H1 (cell line): ENCODE data around the gene ELP4. TPM values are rescaled to one million over a fixed set of nuclear protein-coding genes. Genes with fewer than 3 reads are reported as not detected.
A peak's percentile ranks its signal among the peaks of the same experiment; 100 is the strongest.

Source experiments
- CTCF ChIA-PET: fragments of 300-600 bp; sonication (Branson Sonifier 250); formaldehyde crosslinking; loops from one replicate; lab custom pipeline; 2021; ENCODE audit not compliant: partially characterized antibody; lab: Charles Lee
- POLR2A ChIA-PET: fragments of 300-600 bp; sonication (Branson Sonifier 250); formaldehyde crosslinking; loops from one replicate; lab custom pipeline; 2021; ENCODE audit warnings: inconsistent platforms; ENCODE audit not compliant: partially characterized antibody; lab: Charles Lee
- DNase-seq, 2 experiments: peaks; one replicate each; pipeline versions ENCODE4 v3.0.0 to v3.0.0-alpha.2; 2010 to 2022; ENCODE audit warnings: low spot score in 2 of 2, low read depth in 1 of 2, mixed read lengths in 1 of 2
- FAIRE-seq: peaks from 2 replicates; lab custom pipeline; 2011; peaks lifted over from hg19 to GRCh38; lab: Jason Lieb, UNC
- H2AFZ ChIP-seq: 2 replicates; pipeline ENCODE4 v1.8.1; 2012; ENCODE audit warnings: low read length, inconsistent platforms
- H2AK5ac ChIP-seq: 2 replicates; pipeline ENCODE4 v1.6.1; 2013; ENCODE audit warnings: low read depth, low read length
- H2BK120ac ChIP-seq: replicated peaks from 2 replicates; pipeline ENCODE3; 2013; ENCODE audit warnings: low read depth, low read length, inconsistent platforms
- H2BK12ac ChIP-seq: 2 replicates; pipeline ENCODE4 v1.6.1; 2013; ENCODE audit warnings: low read depth, low read length
- H2BK15ac ChIP-seq: 2 replicates; pipeline ENCODE4 v1.6.1; 2013; ENCODE audit warnings: low read length
- H2BK20ac ChIP-seq: 2 replicates; pipeline ENCODE4 v1.6.1; 2013; ENCODE audit warnings: low read length
- H2BK5ac ChIP-seq: 2 replicates; pipeline ENCODE4 v1.6.1; 2013; ENCODE audit warnings: low read depth, low read length
- H3K14ac ChIP-seq: 2 replicates; pipeline ENCODE4 v1.6.1; 2013; ENCODE audit warnings: inconsistent platforms; ENCODE audit not compliant: insufficient read length
- H3K18ac ChIP-seq: 2 replicates; pipeline ENCODE4 v1.6.1; 2013; ENCODE audit warnings: low read length; ENCODE audit errors: extremely low read depth
- H3K23ac ChIP-seq: 2 replicates; pipeline ENCODE4 v1.6.1; 2013; ENCODE audit warnings: inconsistent platforms; ENCODE audit not compliant: insufficient read length
- H3K23me2 ChIP-seq: 2 replicates; pipeline ENCODE4 v1.6.1; 2013; ENCODE audit warnings: low read depth, low read length
- H3K27ac ChIP-seq: 2 replicates; pipeline ENCODE4 v1.6.1; 2011; ENCODE audit warnings: low read depth, low read length, inconsistent platforms
- H3K27me3 ChIP-seq, 4 experiments: replicated peaks in 1 of 4; 1 replicate in 1 of 4; 2 replicates in 3 of 4; pipeline versions ENCODE4 v1.6.1 to v1.8.1; 2011 to 2013; ENCODE audit warnings: low read length in 3 of 4, mild to moderate bottlenecking in 3 of 4, inconsistent platforms in 2 of 4, mixed read lengths in 2 of 4, moderate library complexity in 1 of 4; ENCODE audit not compliant: control insufficient read depth in 3 of 4, insufficient read depth in 3 of 4; ENCODE audit errors: extremely low read depth in 1 of 4
- H3K36me3 ChIP-seq, 4 experiments: 2 replicates each; pipeline versions ENCODE4 v1.6.1 to v1.8.1; 2011 to 2013; ENCODE audit warnings: mild to moderate bottlenecking in 4 of 4, low read length in 3 of 4, moderate library complexity in 2 of 4, control low read depth in 1 of 4, inconsistent platforms in 1 of 4; ENCODE audit not compliant: insufficient read depth in 4 of 4, control insufficient read depth in 2 of 4
- H3K4ac ChIP-seq: replicated peaks from 2 replicates; pipeline ENCODE3; 2013; ENCODE audit warnings: low read length, low read depth, mixed read lengths, inconsistent platforms; ENCODE audit not compliant: insufficient read length
- H3K4me1 ChIP-seq, 4 experiments: replicated peaks in 1 of 4; 1 replicate in 1 of 4; 2 replicates in 3 of 4; pipeline versions ENCODE4 v1.6.1 to v1.8.1; 2011 to 2013; ENCODE audit warnings: low read length in 3 of 4, inconsistent platforms in 2 of 4, mixed read lengths in 1 of 4; ENCODE audit not compliant: insufficient read depth in 4 of 4, control insufficient read depth in 3 of 4
- H3K4me2 ChIP-seq, 2 experiments: 2 replicates each; pipeline versions ENCODE4 v1.6.1 to v1.8.1; 2011 to 2013; ENCODE audit warnings: low read depth in 2 of 2, low read length in 2 of 2, control low read depth in 1 of 2, inconsistent platforms in 1 of 2, mild to moderate bottlenecking in 1 of 2; ENCODE audit not compliant: insufficient read depth in 1 of 2
- H3K4me3 ChIP-seq, 4 experiments: fragments of 200-600, 300-600 bp in 1 of 4; sonication (generic), shearing (Covaris generic), sonication (Bioruptor Twin) in 1 of 4; 2 replicates each; pipeline versions ENCODE4 v1.5.1 to v1.8.1; 2011 to 2016; ENCODE audit warnings: low read length in 4 of 4, low read depth in 3 of 4, control low read depth in 2 of 4, inconsistent platforms in 2 of 4, mild to moderate bottlenecking in 2 of 4, mixed read lengths in 1 of 4, moderate library complexity in 1 of 4; ENCODE audit not compliant: insufficient read depth in 2 of 4; ENCODE audit errors: extremely low read depth in 1 of 4
- H3K56ac ChIP-seq: replicated peaks from 2 replicates; pipeline ENCODE3; 2013; ENCODE audit warnings: low read depth, mild to moderate bottlenecking, mixed read lengths, low read length, inconsistent platforms; ENCODE audit not compliant: insufficient read length
- H3K79me1 ChIP-seq: 2 replicates; pipeline ENCODE4 v1.6.1; 2013; ENCODE audit warnings: low read depth, low read length, control low read depth
- H3K79me2 ChIP-seq, 2 experiments: 2 replicates each; pipeline versions ENCODE4 v1.6.1 to v1.8.1; 2012 to 2013; ENCODE audit warnings: low read length in 2 of 2, mild to moderate bottlenecking in 2 of 2, inconsistent platforms in 1 of 2; ENCODE audit not compliant: insufficient read depth in 2 of 2, control insufficient read depth in 1 of 2
- H3K9ac ChIP-seq, 4 experiments: replicated peaks in 1 of 4; 1 replicate in 1 of 4; 2 replicates in 3 of 4; pipeline versions ENCODE4 v1.6.1 to v1.8.1; 2011 to 2013; ENCODE audit warnings: low read depth in 3 of 4, low read length in 3 of 4, control low read depth in 2 of 4, mild to moderate bottlenecking in 2 of 4, moderate library complexity in 2 of 4, inconsistent platforms in 1 of 4; ENCODE audit errors: extremely low read depth in 1 of 4
- H3K9me3 ChIP-seq, 2 experiments: 2 replicates each; pipeline versions ENCODE4 v1.6.1 to v1.8.1; 2012 to 2013; ENCODE audit warnings: mild to moderate bottlenecking in 2 of 2, moderate library complexity in 2 of 2, control low read depth in 1 of 2, inconsistent platforms in 1 of 2, low read depth in 1 of 2, low read length in 1 of 2, mixed read lengths in 1 of 2; ENCODE audit not compliant: insufficient read depth in 2 of 2
- H4K20me1 ChIP-seq, 2 experiments: replicated peaks in 1 of 2; 2 replicates each; pipeline versions ENCODE3 to v1.8.1; 2011 to 2013; ENCODE audit warnings: inconsistent platforms in 2 of 2, low read length in 2 of 2, mild to moderate bottlenecking in 1 of 2; ENCODE audit not compliant: insufficient read depth in 2 of 2, control insufficient read depth in 1 of 2
- H4K5ac ChIP-seq: 2 replicates; pipeline ENCODE4 v1.6.1; 2013; ENCODE audit warnings: low read length, low read depth, mixed read lengths, inconsistent platforms; ENCODE audit not compliant: insufficient read length
- H4K8ac ChIP-seq: 2 replicates; pipeline ENCODE4 v1.8.0; 2013; ENCODE audit warnings: mild to moderate bottlenecking, moderate library complexity, low read length, inconsistent platforms; ENCODE audit not compliant: insufficient read depth; ENCODE audit errors: extremely low read depth
- H4K91ac ChIP-seq: replicated peaks from 2 replicates; pipeline ENCODE3; 2013; ENCODE audit warnings: low read length, mixed read lengths, inconsistent platforms; ENCODE audit not compliant: insufficient read length
- CTBP2 ChIP-seq: IDR thresholded peaks from 2 replicates; pipeline ENCODE4 v1.7.0; 2011; ENCODE audit warnings: borderline replicate concordance, mild to moderate bottlenecking, moderate library complexity, mixed read lengths, low read length; ENCODE audit not compliant: insufficient read depth, insufficient read length
- HDAC6 ChIP-seq: IDR thresholded peaks from one replicate; pipeline ENCODE4 v1.7.1; 2012; ENCODE audit warnings: low read depth, mild to moderate bottlenecking, inconsistent platforms, low read length, moderate library complexity
- JUN ChIP-seq: IDR thresholded peaks from 2 replicates; pipeline ENCODE4 v1.6.1; 2011; ENCODE audit warnings: low read depth, mild to moderate bottlenecking, improper control_type of control experiment, low read length
- KDM4A ChIP-seq: IDR thresholded peaks from one replicate; pipeline ENCODE4 v1.7.1; 2012; ENCODE audit warnings: low read depth, mild to moderate bottlenecking, moderate library complexity, low read length, inconsistent platforms; ENCODE audit not compliant: severe bottlenecking
- MAX ChIP-seq: IDR thresholded peaks from 2 replicates; pipeline ENCODE4 v1.6.1; 2012; ENCODE audit warnings: inconsistent platforms
- NRF1 ChIP-seq: IDR thresholded peaks from 2 replicates; pipeline ENCODE4 v1.6.1; 2011; ENCODE audit warnings: mild to moderate bottlenecking, low read depth, low read length, improper control_type of control experiment
- POLR2A ChIP-seq, 2 experiments: IDR thresholded peaks; 1 replicate in 1 of 2; 2 replicates in 1 of 2; pipeline ENCODE4 v1.6.1; 2011; ENCODE audit warnings: low read depth in 2 of 2, low read length in 2 of 2, mild to moderate bottlenecking in 2 of 2; ENCODE audit errors: control extremely low read depth in 1 of 2
- RNF2 ChIP-seq: fragments of 200-900, 300-1000 bp; sonication (generic); IDR thresholded peaks from 2 replicates; pipeline ENCODE4 v1.7.1; 2016; ENCODE audit warnings: borderline replicate concordance, low read depth, mild to moderate bottlenecking, antibody characterized with exemption, low read length; ENCODE audit not compliant: poor library complexity, severe bottlenecking; ENCODE audit errors: missing control alignments
- SIN3A ChIP-seq, 2 experiments: IDR thresholded peaks in 1 of 2; conservative IDR thresholded peaks in 1 of 2; 2 replicates each; pipeline ENCODE4 v1.6.1; 2011 to 2012; ENCODE audit warnings: low read length in 2 of 2, improper control_type of control experiment in 1 of 2, low read depth in 1 of 2, mild to moderate bottlenecking in 1 of 2
- TAF1 ChIP-seq: IDR thresholded peaks from 2 replicates; pipeline ENCODE4 v1.6.1; 2011; ENCODE audit warnings: mild to moderate bottlenecking, low read depth, low read length
- USF2 ChIP-seq: IDR thresholded peaks from 2 replicates; pipeline ENCODE4 v1.6.1; 2011; ENCODE audit warnings: low read length, improper control_type of control experiment
- WGBS, 2 experiments: shearing (Covaris generic) in 1 of 2; methylation state at CpG; one replicate each; pipeline versions ENCODE4 v1.1.6 to v1.1.7; 2013 to 2015; ENCODE audit warnings: low lambda C conversion rate in 2 of 2, mixed read lengths in 2 of 2, inconsistent platforms in 1 of 2, low coverage in 1 of 2, missing lambda C conversion rate in 1 of 2; ENCODE audit not compliant: insufficient replicate concordance in 2 of 2, insufficient coverage in 1 of 2, insufficient read length in 1 of 2; ENCODE audit errors: extremely low coverage in 1 of 2, missing lambda C conversion rate in 1 of 2; 5-methylcytosine and 5-hydroxymethylcytosine counted together
- polyA plus RNA-seq, 7 experiments: library from polyadenylated mRNA; depleted of rRNA in 3 of 7; stranded (reverse) in 5 of 7; unstranded in 2 of 7; fragments of >200 nt in 5 of 7; fragments of 200-250 nt in 2 of 7; gene quantifications; 1 replicate in 5 of 7; 2 replicates in 1 of 7; 4 replicates in 1 of 7; pipeline versions ENCODE4 v1.2.1 to v1.2.3, GENCODE V29; 2011 to 2013; ENCODE audit warnings: missing spikeins in 2 of 7, mixed read lengths in 2 of 7
- total RNA-seq: library from RNA; stranded (reverse); fragmentation: NEBNext Ultra II Directional; extraction: Animal tissue kit (Norgen Biotek cat#: 25700); gene quantifications from 2 replicates; pipeline ENCODE4 v1.2.1, GENCODE V29; 2021

ELP4 gene
- total and polyA plus RNA-seq, 2 of the 8 experiments (the other 6 are each of a cell fraction or from before 2014, with no cell fraction given) = 14.0 to 18.6 TPM

GRCh38 chr11:31786996-31787685 is 277.6 kb downstream of the ELP4 start:
- H2BK12ac ChIP-seq = no peak overlapping the region
- H2AFZ ChIP-seq = no peak overlapping the region
- no peak overlapping the region for H3K56ac ChIP-seq
- H4K8ac ChIP-seq = no peak overlapping the region
- no peak overlapping the region for H4K91ac ChIP-seq
- no peaks in the 10 kb centered on the region for H3K36me3 ChIP-seq
- 90% methylated on average over 16 of the region's 16 CpGs; no CpG with 5 or more reads in 1 of the 2 experiments for WGBS, 2 experiments
- CTCF ChIA-PET = interaction anchor here (0.5 to 1.3 kb wide), 5 partner anchors 10 to 569 kb away, joined by 3 to 5 read pairs (median 4); no protein-coding TSS in a partner anchor
- no peak overlapping the region for H3K9ac ChIP-seq
- no peaks in the 10 kb centered on the region for H3K9me3 ChIP-seq
- H3K79me2 ChIP-seq = no peaks in the 10 kb centered on the region
- H4K5ac ChIP-seq = no peak overlapping the region
- peaks cover 2% of the 10 kb centered on the region; the same call in 1 of the 2 replicates for H3K79me1 ChIP-seq
- no peaks in the 10 kb centered on the region for H3K4me1 ChIP-seq
- H3K4me2 ChIP-seq = no peak overlapping the region
- H2AK5ac ChIP-seq = no peak overlapping the region
- no peaks in the 10 kb centered on the region for H3K23me2 ChIP-seq
- H2BK120ac ChIP-seq = no peak overlapping the region
- no peak for DNase-seq
- H2BK20ac ChIP-seq = no peak overlapping the region
- no peak overlapping the region for H3K18ac ChIP-seq
- H3K4me3 ChIP-seq = no peak overlapping the region
- H3K14ac ChIP-seq = no peak overlapping the region
- H3K23ac ChIP-seq = no peak overlapping the region
- no peak overlapping the region for H3K4ac ChIP-seq
- H3K27me3 ChIP-seq = no peaks in the 10 kb centered on the region; a peak in 1 of 7 replicates
- POLR2A ChIA-PET = no interaction called here
- H2BK5ac ChIP-seq = no peak overlapping the region
- no peak for FAIRE-seq
- no peak overlapping the region for H3K27ac ChIP-seq
- peak overlapping the region; percentile 73; the same call in 1 of the 2 replicates for H2BK15ac ChIP-seq
- no peaks in the 10 kb centered on the region for H4K20me1 ChIP-seq
- TF ChIP-seq SIN3A (conservative IDR thresholded peaks at IDR 0.05 in 1 of 2, IDR thresholded peaks at IDR 0.05 in 1 of 2; ENCODE audit: low read depth in 1 of 2, low read length in 2 of 2) (no peak), RNF2 (no peak), KDM4A (no peak), MAX (no peak), JUN (no peak), TAF1 (no peak), POLR2A (IDR thresholded peaks at IDR 0.05; ENCODE audit: control extremely low read depth in 1 of 2, low read depth in 2 of 2, low read length in 2 of 2) (no peak), NRF1 (no peak), HDAC6 (no peak), CTBP2 (no peak), USF2 (no peak)
